Measurements from ENCODE around the gene HES7. TPM values are rescaled to one million over a fixed set of nuclear protein-coding genes. Genes with fewer than 3 reads are reported as not detected.

HES7 gene
- polyA plus RNA-seq, 2 of the 4 experiments (the other 2 are of a cell fraction), result 0.56 to 0.72 TPM

DNA sequence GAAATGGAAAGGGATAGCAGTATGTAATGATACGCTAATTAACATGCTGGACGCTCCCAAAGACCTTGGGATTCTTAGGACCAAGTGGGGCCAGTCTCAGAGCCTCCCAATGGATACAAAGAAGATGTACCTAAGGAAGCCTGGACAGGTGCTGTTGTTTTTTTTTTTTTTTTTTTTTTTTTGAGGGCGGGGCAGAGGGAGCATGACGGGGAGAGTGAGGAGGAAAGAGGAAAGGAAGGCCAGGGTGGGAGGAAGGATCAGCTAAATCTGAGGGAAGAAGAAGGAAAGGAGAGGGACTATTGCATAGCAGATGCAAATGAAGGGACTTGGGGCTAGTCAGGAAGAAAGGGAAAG lies 36.3 kb upstream of the HES7 start (continued):
- TF ChIP-seq, protein P1, sequence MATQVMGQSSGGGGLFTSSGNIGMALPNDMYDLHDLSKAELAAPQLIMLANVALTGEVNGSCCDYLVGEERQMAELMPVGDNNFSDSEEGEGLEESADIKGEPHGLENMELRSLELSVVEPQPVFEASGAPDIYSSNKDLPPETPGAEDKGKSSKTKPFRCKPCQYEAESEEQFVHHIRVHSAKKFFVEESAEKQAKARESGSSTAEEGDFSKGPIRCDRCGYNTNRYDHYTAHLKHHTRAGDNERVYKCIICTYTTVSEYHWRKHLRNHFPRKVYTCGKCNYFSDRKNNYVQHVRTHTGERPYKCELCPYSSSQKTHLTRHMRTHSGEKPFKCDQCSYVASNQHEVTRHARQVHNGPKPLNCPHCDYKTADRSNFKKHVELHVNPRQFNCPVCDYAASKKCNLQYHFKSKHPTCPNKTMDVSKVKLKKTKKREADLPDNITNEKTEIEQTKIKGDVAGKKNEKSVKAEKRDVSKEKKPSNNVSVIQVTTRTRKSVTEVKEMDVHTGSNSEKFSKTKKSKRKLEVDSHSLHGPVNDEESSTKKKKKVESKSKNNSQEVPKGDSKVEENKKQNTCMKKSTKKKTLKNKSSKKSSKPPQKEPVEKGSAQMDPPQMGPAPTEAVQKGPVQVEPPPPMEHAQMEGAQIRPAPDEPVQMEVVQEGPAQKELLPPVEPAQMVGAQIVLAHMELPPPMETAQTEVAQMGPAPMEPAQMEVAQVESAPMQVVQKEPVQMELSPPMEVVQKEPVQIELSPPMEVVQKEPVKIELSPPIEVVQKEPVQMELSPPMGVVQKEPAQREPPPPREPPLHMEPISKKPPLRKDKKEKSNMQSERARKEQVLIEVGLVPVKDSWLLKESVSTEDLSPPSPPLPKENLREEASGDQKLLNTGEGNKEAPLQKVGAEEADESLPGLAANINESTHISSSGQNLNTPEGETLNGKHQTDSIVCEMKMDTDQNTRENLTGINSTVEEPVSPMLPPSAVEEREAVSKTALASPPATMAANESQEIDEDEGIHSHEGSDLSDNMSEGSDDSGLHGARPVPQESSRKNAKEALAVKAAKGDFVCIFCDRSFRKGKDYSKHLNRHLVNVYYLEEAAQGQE (IDR thresholded peaks at IDR 0.05), result no peak
- TF ChIP-seq HEYL (CRISPR knock-in tag; IDR thresholded peaks at IDR 0.05), result no peak
- no peak for TF ChIP-seq KDM1A (IDR thresholded peaks at IDR 0.05; ENCODE audit: low read depth)
- no peak for TF ChIP-seq NR3C1 (IDR thresholded peaks at IDR 0.05)
- TF ChIP-seq, protein P2, sequence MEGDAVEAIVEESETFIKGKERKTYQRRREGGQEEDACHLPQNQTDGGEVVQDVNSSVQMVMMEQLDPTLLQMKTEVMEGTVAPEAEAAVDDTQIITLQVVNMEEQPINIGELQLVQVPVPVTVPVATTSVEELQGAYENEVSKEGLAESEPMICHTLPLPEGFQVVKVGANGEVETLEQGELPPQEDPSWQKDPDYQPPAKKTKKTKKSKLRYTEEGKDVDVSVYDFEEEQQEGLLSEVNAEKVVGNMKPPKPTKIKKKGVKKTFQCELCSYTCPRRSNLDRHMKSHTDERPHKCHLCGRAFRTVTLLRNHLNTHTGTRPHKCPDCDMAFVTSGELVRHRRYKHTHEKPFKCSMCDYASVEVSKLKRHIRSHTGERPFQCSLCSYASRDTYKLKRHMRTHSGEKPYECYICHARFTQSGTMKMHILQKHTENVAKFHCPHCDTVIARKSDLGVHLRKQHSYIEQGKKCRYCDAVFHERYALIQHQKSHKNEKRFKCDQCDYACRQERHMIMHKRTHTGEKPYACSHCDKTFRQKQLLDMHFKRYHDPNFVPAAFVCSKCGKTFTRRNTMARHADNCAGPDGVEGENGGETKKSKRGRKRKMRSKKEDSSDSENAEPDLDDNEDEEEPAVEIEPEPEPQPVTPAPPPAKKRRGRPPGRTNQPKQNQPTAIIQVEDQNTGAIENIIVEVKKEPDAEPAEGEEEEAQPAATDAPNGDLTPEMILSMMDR (IDR thresholded peaks at IDR 0.05), result no peak

DNA sequence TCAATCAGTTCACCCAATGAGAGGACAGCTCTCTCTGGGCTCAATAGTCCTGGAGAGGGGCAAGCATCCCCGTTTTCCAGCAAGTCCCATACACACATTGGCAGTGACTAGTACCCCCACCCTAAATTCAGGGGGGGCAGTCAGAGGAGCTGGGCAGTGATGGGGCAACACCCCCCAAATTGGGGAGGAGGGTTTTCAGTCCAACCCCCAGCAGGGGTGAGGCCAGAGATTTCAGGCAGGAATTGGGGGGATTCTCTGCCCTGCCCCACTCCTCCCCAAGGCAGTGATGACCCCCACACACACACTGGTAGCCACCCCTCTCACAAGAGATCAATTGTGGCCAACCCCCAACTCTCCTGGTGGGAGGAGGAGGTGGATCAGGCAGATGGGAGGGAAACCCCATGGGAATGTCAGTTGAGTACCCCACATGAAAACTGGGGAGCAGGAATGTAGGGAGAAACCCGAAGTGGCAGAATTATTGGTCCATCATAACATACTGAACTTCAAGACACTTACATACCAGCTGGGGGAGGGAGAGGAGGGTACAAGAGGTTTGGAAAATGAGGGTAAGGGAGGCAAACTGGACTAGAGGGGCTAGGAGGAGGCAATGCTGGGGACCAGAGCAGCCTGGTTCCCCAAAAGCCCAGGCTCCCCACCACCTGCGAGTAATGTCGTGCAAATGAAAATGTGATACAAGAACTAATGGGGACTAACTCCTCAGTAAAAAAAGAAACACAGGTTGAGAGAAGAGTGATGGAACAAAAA lies 35.7 kb upstream of the HES7 start:
- CTCF ChIA-PET, result interaction anchor here (0.7 to 19.5 kb wide), 14 partner anchors 8 to 472 kb away, joined by 3 to 601 read pairs (median 6); partner anchors contain the start of genes ALOXE3, BORCS6, HES7 and TP53
- Histone ChIP-seq H3K9me3 (no peaks in the 10 kb centered on the region), H3K4me1 (peaks cover 52% of the 10 kb centered on the region), H3K27ac (no peak overlapping the region), H3K4me2 (no peak overlapping the region), H3K4me3 (no peak overlapping the region)
- TF ChIP-seq ZNF302 (CRISPR knock-in tag; IDR thresholded peaks at IDR 0.05) (no peak), HOXA7 (CRISPR knock-in tag; IDR thresholded peaks at IDR 0.05) (no peak), HOXB5 (CRISPR knock-in tag; IDR thresholded peaks at IDR 0.05) (no peak), FOXS1 (CRISPR knock-in tag; IDR thresholded peaks at IDR 0.05) (no peak), RCOR1 (IDR thresholded peaks at IDR 0.05; ENCODE audit: low read depth, low read length) (no peak), HOXB13 (CRISPR knock-in tag; IDR thresholded peaks at IDR 0.05; ENCODE audit: low read depth) (no peak), KDM1A (IDR thresholded peaks at IDR 0.05; ENCODE audit: low read depth) (no peak), JUN (IDR thresholded peaks at IDR 0.05) (no peak), ESRRA (IDR thresholded peaks at IDR 0.05; ENCODE audit: borderline replicate concordance, low read length) (no peak), FOSL2 (IDR thresholded peaks at IDR 0.05) (no peak), FOSL2 (CRISPR knock-in tag; IDR thresholded peaks at IDR 0.05) (no peak), EHF (CRISPR knock-in tag; IDR thresholded peaks at IDR 0.05) (no peak), FOSB (CRISPR knock-in tag; IDR thresholded peaks at IDR 0.05) (no peak), MYC (IDR thresholded peaks at IDR 0.05; ENCODE audit: borderline replicate concordance, low read length) (no peak)
- TF ChIP-seq, protein P3, sequence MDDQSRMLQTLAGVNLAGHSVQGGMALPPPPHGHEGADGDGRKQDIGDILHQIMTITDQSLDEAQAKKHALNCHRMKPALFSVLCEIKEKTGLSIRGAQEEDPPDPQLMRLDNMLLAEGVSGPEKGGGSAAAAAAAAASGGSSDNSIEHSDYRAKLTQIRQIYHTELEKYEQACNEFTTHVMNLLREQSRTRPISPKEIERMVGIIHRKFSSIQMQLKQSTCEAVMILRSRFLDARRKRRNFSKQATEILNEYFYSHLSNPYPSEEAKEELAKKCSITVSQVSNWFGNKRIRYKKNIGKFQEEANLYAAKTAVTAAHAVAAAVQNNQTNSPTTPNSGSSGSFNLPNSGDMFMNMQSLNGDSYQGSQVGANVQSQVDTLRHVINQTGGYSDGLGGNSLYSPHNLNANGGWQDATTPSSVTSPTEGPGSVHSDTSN (IDR thresholded peaks at IDR 0.05), result no peak
- TF ChIP-seq, protein P4, sequence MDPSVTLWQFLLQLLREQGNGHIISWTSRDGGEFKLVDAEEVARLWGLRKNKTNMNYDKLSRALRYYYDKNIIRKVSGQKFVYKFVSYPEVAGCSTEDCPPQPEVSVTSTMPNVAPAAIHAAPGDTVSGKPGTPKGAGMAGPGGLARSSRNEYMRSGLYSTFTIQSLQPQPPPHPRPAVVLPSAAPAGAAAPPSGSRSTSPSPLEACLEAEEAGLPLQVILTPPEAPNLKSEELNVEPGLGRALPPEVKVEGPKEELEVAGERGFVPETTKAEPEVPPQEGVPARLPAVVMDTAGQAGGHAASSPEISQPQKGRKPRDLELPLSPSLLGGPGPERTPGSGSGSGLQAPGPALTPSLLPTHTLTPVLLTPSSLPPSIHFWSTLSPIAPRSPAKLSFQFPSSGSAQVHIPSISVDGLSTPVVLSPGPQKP (IDR thresholded peaks at IDR 0.05; ENCODE audit: low read depth, low read length), result no peak
- TF ChIP-seq, protein P5, sequence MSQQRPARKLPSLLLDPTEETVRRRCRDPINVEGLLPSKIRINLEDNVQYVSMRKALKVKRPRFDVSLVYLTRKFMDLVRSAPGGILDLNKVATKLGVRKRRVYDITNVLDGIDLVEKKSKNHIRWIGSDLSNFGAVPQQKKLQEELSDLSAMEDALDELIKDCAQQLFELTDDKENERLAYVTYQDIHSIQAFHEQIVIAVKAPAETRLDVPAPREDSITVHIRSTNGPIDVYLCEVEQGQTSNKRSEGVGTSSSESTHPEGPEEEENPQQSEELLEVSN (IDR thresholded peaks at IDR 0.05; ENCODE audit: borderline replicate concordance, low read depth), result no peak
- POLR2A ChIA-PET, result interaction anchor here (1.7 to 2.7 kb wide), 2 partner anchors 14 to 40 kb away, joined by 7 to 13 read pairs; no protein-coding TSS in a partner anchor
- WGBS (ENCODE audit: missing lambda C conversion rate), result 82% methylated on average over 4 of the region's 4 CpGs
- no peak for FAIRE-seq
- no peak for DNase-seq (ENCODE audit: low read depth in 1 of 2, low spot score in 1 of 2)
- no peak for ATAC-seq

All from A549 (cell line).